ENCODE measurements around the gene SPRING1.

SPRING1 gene

DNA sequence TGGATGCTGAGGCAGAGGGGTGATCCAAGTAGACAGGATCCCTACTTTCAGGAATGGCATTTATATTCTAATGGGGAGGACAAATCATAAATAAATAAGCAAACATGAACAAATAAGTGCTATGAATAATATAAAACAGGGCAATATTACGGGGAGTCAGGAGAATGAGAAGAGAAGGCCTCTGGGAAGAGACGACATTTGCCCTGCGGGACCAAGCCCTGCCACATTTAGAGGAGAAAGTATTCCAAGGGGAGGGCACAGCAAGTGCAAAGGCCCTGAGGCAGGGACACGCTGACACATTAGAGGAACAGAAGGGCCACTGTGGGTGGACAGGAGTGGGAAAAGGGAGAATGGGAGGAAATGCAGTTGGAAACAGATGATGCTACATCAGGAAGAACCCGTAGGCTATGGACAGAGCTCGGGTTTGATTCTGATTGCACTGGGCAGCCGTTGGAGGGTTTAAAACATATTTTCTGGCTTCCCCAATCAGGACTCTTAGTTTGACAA lies 1.6 kb upstream of the SPRING1 start:
- DNase-seq (ENCODE audit: low read depth) = no peak

DNA sequence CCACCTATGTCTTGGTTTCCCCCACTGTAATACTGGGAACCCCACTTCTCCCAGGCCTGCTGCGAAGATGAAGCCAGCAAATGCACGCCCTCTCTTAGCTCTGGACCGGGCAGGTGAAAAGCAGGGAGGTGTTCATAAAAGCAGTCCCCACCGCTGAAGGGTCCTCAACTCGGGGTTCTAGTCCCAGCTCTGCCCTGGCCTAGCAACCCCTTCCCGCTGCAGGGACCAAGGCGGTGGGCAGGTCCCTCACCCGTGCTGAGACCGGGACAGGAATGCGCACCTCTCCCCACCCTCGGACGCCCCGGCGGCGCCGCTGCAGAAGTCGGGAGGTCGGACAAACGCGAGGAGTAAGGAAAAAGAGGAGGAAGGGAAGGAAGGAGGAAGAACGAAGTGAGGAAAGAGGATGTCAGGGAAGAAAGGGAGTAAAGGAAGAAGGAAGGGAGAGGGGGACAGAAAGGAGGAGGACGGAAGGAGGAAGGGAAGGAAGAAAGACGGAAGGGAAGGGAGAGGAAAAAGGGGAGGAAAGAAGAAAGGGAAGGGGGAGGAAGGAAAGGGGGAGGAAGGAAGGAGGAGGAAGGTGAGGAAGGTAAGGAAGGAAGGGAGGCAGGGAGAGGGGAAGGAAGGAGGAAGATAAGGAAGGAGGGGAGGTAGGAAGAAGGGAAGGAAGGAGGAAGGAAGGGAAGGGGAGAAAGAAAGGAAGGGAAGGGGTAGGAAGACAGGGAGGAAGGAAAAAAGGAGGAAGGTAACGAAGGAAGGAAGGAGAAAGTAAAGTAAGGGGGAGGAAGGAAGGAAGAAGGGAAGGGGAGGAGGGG lies 701 bp downstream of the SPRING1 start:
- peak; percentile 22 for DNase-seq (ENCODE audit: low read depth)

DNA sequence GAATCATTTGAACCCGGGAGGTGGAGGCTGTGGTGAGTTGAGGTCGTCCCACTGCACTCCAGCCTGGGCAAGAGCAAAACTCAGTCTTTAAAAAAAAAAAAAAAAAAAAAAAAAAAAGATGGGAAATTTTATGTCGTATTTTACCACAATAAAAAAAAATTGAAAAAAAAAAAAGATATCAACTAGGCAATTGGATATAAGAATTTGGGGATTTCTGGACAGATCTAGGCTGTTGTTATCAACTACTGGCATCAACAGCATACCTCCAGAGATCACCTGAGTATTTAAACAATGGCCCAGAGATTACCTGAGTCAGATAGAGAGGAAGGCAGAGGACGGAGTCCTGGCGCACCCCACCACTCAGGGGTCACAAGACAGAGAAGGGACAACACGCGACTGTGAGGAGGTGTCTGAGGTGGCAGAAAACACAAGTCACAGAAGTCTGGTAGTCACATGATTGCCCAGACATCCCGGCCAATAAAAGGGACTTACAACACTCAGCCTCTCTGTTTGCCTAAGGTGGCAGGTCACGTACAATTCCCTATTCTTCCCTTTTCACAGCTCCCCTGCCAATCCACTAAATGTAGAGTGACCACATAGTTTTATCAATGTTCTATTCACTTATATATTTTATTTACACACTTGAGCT lies 1.8 kb downstream of the SPRING1 start:
- DNase-seq (ENCODE audit: low read depth) = no peak

DNA sequence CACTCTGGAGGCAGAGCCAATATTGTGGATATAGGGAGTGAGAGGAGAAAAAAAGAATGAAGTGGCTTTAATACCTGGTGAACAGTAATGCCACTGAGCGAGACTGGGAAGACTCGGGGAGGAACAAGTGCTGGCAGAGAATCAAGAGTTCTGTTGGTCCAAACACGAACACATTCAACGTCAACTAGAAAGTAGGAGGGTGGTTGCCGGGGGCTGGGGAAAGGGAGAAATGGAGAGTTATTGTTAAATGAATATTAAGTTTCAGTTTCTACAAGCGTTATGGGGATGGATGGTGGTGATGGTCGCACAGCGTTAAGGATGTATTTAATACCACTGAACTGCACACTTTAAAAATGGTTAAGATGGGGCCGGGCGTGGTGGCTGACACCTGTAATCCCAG lies 2.8 kb downstream of the SPRING1 start:
- DNase-seq (ENCODE audit: low read depth) = no peak

DNA sequence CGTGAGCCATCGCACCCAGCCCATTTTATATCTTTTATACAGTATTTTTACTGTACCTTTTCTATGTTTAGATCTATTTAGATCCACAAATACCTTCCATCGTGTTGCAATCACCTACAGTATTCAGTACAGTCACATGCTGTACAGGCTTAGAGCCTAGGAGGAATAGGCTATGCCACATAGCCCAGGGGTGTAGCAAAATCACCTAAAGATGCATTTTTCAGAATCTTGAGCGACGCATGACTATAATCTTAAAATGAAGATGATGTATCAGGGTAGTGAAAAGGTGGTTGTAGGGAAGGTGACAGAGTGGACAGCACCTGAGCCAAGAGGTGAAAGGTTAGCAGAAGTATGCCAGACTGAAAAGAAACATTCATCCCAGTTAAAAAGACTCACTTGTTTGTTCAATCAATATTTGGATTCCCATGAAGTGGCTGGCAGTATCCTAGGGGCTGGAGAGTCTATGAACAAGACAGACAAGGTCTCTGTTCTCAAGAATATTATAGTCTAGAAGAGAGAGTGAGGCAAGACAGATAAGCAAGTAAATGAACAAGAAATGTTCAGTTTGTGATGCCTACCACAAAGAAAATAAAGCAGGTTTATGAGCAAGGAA lies 3.6 kb downstream of the SPRING1 start:
- no peak for DNase-seq (ENCODE audit: low read depth)

DNA sequence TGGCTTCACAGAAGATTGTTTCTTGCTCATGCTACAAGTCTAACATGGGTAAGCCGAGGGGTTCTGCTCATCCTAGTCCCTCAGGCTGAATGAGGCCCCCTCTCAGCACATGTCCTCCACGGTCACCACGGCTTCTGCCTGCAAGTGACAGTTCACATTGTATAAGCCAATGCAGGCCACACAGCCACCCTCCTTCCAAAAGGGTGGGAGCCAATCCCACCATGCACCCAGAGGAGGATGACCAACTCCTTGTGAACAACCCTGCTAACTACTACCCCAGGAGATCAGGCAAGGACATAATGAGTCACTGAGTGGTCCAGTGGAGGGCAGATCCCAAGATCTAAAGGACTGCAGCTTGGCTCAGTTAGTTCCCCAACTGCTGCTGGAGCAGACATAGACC lies 6.1 kb downstream of the SPRING1 start:
- peak; percentile 9 for DNase-seq (ENCODE audit: low read depth)

DNA sequence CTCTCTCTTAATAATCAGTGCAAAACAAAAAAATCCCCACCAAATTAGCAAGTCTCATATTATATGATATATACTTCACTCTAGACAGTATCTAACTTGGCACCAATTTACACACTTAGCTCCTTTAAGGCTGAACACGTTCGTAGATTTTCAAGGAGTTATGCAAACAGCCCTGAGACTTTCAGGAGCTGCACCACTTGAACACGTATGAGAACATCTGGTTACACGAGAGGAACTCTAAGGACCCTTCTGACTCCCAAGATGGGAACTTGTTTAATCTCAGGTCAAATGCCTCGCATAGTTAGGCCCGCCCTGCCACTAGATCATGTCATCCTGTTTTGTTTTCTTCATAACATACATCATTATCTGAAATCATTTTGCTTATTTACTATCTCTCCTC lies 10.0 kb downstream of the SPRING1 start:
- no peak for DNase-seq (ENCODE audit: low read depth)

DNA sequence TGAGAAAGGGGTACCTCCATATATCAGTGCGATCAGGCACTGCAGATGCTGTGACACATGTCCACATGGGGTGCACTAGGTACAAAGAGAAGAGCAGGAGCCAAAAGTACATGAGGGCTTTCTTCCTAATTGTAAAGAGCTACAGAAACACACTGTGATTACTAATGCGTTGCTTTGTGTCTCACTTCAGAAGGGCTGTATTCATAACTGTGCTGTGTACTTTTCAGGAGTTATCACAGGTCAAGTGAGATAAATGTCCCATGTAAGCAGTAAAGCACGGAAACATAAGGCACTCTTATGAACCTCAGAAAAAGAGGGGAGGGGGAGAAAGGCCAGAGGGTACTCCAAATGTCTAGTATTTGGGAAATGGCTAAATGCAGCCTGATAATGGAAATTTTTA lies 10.6 kb downstream of the SPRING1 start:
- DNase-seq (ENCODE audit: low read depth) = no peak

DNA sequence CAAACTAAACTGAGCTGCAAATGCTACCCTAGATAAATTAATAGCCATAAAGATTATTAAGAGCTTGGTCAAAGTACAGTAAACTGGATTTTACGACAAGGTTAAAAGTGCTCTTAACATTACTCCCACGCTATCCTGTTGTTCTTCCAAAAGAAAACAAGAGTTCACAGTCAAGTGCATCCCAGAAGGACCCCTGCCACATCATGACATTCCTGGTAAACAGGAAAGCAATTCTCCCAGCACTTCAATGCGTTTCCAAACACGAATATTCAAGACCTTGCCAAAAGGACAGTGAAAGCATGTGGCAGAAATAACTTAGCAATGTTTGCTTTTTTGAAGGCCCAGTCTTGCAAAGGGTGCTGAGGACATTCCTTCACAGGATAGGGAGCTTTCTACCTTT lies 11.2 kb downstream of the SPRING1 start:
- DNase-seq (ENCODE audit: low read depth) = peak; percentile 21

DNA sequence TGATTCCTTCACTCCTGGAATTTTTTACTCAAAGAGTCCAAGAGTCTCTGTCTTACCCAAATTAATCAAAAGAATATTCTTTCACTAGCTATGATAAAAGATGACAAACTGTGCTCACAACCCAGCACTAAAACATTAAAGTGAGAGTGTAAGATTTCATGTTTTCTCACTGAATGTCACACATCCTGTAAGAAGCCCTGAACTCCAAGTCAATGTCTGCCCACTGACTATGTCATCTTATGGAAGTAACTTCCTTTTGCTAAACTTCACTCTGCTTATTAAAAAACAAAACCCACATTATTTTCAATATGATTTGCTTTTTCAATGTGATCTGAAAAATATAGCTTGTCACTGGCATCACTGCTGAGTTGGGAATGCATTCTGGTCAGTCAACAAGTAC lies 15.6 kb downstream of the SPRING1 start:
- no peak for DNase-seq (ENCODE audit: low read depth)

DNA sequence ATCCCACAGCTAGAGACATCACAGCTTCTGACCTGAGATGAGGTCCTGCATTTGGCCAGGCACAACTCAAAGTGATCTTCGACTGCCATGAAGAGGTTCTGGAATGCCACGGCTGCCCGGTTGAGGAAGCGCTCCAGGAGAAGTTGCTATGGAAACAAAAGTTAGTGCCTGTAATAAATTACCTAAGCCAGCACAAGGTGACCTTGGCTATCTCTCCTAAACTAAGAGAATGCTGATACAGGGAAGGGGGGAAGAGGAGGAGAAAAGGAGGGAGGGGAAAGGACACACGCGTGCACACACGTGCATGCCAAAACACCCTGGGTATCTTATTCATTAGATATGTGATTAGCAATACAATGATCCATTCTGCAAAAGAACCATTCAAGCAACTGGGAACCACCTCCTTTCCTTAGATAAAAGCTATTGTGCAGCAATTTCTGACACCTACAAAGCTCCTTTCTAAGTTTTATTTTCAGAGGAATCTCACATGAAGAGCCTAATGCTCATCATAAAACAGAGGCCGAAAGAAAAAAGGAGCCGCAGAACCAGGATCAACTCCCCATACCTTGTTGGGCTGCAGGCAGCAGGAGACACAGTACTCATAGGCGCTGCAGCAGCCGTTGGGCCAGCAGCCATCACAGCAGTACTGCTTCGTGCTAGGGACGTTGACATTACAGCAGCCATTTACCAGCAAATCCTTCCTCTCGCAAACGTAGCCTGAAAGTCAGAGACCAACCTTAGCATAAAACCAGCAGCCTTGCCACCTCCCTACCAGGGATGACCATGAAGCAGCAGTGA lies 17.9 kb downstream of the SPRING1 start:
- no peak for DNase-seq (ENCODE audit: low read depth)

DNA sequence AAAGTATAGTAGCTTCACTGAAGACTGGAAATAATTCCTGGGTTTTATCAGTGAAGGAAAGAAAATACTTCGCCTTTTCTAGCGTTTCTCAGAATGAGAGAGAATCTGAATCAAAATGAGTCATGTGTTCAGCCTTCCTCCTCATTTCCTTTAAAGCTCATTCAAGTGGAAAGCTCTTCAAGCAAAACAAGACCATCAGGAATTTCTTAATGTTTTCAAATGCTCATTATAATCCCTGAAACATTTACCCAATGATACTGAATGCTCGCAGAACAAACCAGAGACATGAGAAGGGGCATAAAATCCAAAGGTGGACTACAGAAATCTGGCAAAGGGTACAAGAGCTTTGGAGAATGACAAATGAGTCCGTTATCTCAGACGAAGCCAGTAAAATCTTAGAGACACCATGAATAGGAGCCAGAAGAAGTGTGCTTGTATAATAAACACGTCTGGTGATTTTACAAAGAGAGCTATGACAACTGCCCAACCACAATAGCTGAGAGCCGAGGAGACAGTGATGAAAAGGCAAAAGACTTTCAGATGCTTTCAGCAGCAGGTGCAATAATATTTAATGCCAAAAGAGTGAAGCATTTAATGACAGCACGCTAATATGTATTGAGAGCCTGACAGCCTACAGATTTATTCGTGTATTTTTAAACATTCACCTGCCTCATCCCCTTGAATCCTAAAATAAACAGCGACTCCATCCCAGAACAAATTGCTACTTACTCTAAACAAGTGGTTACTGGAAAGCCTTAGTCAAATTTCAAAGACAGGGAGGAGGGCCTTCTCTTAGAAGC lies 19.0 kb downstream of the SPRING1 start:
- DNase-seq (ENCODE audit: low read depth) = peak; percentile 44

DNA sequence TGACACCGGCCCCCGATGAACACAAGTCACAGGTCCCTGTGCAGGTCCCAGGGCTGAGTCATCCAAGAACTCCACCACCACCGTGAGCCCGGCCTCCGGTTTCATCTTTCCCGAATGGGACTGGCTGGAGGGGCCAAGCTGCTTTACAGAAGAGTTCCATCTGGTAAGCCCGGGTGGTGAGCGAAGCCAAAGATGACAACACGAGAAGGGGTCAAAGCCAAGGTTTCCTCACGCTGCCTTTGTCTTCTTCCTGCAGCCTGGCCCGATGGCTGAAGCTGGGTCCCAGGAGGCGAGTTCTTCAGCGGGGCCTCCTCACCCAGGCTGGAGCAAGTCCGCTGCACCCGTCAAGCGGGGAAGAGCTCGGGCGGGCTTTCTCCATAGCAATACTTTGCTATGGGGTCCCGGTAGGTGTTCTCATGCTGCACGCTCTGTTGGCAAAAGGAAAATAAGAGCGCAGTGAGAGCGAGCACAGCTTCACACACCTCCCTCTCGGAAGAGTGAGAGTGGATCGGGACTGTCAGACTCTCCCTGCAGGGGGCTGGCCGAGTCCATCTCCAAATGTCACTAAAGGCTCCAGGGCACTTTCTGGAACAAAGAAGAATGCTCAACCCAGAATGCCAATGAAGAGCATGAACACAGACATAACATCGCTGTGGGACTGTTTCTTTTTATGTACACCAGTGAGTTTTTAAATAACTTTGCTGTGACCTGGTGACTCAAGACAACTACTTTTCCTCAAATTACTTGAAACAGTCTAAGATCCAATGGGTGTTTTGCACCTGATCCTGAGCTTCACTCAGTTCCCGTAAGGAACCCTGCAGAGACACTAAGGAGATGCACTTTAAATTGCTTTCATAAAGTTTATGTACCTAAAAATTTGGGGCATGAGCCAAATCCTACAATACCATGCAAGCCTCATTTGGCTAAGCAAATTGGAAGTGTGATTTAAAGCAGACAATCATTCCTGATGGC lies 20.1 kb downstream of the SPRING1 start:
- DNase-seq (ENCODE audit: low read depth) = peak; percentile 44

DNA sequence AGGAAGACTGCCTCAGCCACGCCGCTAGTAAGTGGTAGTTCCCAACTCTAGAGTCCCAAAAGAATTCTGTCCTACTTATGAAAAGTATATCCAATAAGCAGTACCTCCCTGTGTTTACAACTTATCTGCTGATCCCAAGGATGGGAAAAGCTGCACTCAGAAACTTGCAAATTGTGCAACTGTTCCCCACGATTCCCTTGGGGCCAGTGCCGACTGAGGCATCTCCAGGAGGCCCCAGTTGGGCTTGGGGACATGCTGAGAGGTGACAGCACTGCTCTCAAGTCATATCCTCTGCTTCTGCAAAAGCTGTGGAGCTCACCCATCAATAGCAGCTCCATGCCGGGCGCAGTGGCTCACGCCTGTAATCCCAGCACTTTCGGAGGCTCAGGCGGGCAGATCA lies 23.7 kb downstream of the SPRING1 start:
- DNase-seq (ENCODE audit: low read depth) = no peak

DNA sequence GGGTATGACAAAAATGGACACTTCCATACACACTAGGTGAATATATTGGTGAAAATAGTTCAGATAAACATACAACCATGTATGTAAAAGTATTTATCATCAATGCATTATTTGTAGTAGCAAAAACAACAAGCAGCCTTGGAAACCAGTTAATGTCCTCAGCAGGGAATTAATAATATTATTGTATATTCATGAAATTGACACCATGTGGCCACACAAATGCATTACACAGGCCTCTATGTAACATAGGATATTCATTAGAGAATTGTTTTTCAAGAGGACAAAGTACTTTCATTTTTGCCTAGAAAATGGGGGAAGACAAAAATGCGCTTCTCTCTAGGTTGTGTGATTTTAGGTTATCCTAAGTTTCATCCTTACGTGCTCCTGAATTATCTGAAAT lies 24.3 kb downstream of the SPRING1 start:
- no peak for DNase-seq (ENCODE audit: low read depth)

DNA sequence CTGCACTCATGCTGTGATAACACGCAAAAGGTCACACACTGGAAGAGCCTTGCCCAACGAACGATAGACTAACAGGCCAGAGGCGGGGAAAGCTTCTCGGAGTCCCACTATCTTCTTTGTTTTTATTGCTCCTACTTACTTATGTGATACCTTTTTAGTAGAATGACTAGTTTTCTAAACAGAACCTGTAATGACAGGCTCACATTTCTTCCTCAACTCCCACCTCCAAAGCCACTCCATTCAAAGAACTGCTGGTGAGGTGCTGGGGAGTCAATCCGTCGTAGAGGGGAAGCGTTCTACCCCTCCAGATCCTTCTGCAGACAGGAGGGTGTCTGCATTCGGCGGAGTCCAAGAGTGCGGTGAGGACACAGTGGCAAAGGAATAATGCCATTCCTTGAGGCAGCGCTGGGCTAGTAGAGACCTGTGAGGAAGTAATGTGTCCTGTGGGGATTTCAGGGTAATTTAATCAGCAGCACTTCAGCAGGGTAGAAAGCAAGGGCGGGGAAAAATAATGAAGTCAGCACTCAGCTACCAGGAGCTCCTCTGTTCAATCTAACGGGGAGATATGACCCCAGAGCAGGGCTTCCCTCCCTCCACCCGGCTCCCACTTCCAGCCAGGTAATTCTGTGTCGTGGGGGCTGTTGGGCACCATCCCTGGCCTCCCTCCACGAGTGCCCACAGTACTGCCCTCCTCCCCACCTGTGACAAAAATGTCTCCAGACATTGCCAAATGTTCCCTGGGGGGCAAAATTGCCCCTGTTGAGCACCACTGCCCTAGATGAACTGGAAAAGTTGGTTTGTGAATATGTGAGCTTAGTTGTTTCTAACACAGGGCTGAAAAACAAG lies 25.2 kb downstream of the SPRING1 start:
- no peak for DNase-seq (ENCODE audit: low read depth)

DNA sequence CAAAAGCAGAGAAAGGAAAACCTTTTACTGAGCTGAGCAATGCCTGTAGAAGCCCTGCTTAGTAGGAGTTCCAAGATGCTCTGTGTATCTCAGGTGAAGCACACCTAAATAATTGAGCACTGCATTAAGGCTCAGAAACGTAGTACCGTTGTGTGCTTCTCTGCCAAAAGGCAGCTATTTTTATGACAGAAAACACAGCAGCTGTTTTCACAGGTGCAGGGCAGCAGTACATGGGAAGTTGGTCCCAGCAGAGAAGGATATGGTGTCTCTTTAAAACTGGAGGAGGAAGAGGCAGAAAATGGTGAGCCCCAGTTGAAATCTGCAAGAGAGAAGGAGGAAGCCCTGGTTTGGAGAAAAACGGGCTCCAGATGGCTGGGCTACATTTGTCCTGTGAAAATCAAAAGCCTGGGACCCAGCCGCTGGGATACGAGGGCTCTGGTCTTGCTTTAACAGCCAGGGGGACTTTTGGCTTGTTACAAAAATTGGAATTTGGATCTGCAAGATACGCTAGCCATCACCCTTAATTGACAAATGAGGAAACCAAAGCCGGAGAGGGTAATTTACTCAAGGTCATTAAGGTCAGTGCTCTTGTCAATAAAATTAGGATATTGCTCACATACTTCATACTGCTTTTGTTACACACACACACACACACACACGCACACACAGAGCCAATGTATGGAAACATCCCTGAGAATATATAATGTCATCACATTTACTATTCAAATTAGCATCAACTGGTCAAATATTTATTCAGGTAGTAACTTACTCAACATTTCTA lies 27.3 kb downstream of the SPRING1 start:
- DNase-seq (ENCODE audit: low read depth) = no peak

DNA sequence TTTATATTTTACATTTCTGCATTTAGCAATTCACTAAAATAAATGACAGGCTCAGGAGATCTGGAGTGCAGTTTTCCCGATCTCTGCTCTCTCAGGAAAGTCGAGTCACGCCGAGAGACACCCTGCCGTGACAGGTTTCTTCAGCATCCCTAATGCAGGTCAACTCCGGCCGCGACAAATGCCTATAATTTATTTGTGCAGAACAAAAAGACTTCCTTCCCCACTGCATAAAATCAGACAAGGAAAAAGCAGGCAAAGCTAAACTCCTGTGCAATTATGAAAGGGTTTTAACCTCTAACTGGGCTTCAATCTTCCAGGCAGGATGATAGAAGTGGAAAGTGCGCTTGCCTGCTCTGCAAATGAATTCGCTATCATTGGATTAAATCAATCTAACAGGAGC lies 28.1 kb downstream of the SPRING1 start:
- no peak for DNase-seq (ENCODE audit: low read depth)

All from EH (cell line).